ENCODE measurements around the gene CISH. TPM values are rescaled to one million over a fixed set of nuclear protein-coding genes. Genes with fewer than 3 reads are reported as not detected.

The CISH gene
- total and polyA plus RNA-seq, 9 of the 15 experiments (the other 6 are each of a cell fraction or from before 2014, with no cell fraction given), result 1.7 to 47.7 (median 18.3) TPM

- TF ChIP-seq PBX2 (CRISPR knock-in tag; IDR thresholded peaks at IDR 0.05; ENCODE audit: low read depth) (no peak), PBX2 (tag; conservative IDR thresholded peaks at IDR 0.05; ENCODE audit: low read depth) (peak; percentile 62; the same call in 1 of the 2 replicates), FIP1L1 (IDR thresholded peaks at IDR 0.05; ENCODE audit: low read depth, low read length, poor library complexity, severe bottlenecking) (no peak), HNRNPL (IDR thresholded peaks at IDR 0.05; ENCODE audit: low read depth, low read length) (peak; percentile 77; the same call in 1 of the 2 replicates), NR2F6 (CRISPR knock-in tag; IDR thresholded peaks at IDR 0.05) (no peak), IRF2 (CRISPR knock-in tag; IDR thresholded peaks at IDR 0.05) (no peak), XRCC4 (IDR thresholded peaks at IDR 0.05; ENCODE audit: extremely low read depth, insufficient read depth, insufficient read length) (no peak), ZSCAN29 (IDR thresholded peaks at IDR 0.05) (no peak), PHF21A (IDR thresholded peaks at IDR 0.05; ENCODE audit: borderline replicate concordance, low read depth) (peak; percentile 96), NR2C2 (CRISPR knock-in tag; IDR thresholded peaks at IDR 0.05) (no peak), NR2C2 (tag; IDR thresholded peaks at IDR 0.05) (peak; percentile 69), THAP12 (CRISPR knock-in tag; IDR thresholded peaks at IDR 0.05) (no peak), DIDO1 (tag; IDR thresholded peaks at IDR 0.05; ENCODE audit: low read depth) (no peak), MECOM (CRISPR knock-in tag; IDR thresholded peaks at IDR 0.05) (no peak), PRMT5 (CRISPR knock-in tag; IDR thresholded peaks at IDR 0.05) (no peak), STAT5A (IDR thresholded peaks at IDR 0.05; ENCODE audit: borderline replicate concordance, low read length) (peak; percentile 96), POLR2AphosphoS5 (IDR thresholded peaks at IDR 0.05; ENCODE audit: control insufficient read depth, insufficient read depth, low read depth, low read length) (peak; percentile 37; the same call in 1 of the 2 replicates), ZNF76 (CRISPR knock-in tag; IDR thresholded peaks at IDR 0.05; ENCODE audit: borderline replicate concordance) (no peak), ZNF184 (CRISPR knock-in tag; IDR thresholded peaks at IDR 0.05) (no peak), MEF2A (IDR thresholded peaks at IDR 0.05; ENCODE audit: control insufficient read depth, low read depth, low read length) (no peak), CAMTA2 (CRISPR knock-in tag; conservative IDR thresholded peaks at IDR 0.05) (no peak)
- TF ChIP-seq, protein P1, sequence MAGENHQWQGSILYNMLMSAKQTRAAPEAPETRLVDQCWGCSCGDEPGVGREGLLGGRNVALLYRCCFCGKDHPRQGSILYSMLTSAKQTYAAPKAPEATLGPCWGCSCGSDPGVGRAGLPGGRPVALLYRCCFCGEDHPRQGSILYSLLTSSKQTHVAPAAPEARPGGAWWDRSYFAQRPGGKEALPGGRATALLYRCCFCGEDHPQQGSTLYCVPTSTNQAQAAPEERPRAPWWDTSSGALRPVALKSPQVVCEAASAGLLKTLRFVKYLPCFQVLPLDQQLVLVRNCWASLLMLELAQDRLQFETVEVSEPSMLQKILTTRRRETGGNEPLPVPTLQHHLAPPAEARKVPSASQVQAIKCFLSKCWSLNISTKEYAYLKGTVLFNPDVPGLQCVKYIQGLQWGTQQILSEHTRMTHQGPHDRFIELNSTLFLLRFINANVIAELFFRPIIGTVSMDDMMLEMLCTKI (IDR thresholded peaks at IDR 0.05; ENCODE audit: partially characterized antibody), result no peak
- TF ChIP-seq, protein P2, sequence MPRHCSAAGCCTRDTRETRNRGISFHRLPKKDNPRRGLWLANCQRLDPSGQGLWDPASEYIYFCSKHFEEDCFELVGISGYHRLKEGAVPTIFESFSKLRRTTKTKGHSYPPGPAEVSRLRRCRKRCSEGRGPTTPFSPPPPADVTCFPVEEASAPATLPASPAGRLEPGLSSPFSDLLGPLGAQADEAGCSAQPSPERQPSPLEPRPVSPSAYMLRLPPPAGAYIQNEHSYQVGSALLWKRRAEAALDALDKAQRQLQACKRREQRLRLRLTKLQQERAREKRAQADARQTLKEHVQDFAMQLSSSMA (CRISPR knock-in tag; IDR thresholded peaks at IDR 0.05), result no peak
These were observed at the start of gene CISH (continued) for GRCh38 chr3:50611464-50612233.

Data from K562 (cell line).